Activated T-helper 1 cell treated with anti-CD3 and anti-CD28 coated beads, Interleukin-12 subunit alpha, Interleukin-12 subunit beta, Interleukin-2, Interleukin-4 antibody, amounts not matched to agents 30 ng/mL and 10 ng/mL and 1 ng/mL, durations not matched to agents 14 hours and 24 hours and 36 hours (primary cell): ENCODE results near the gene SDHAF2. TPM values are rescaled to one million over a fixed set of nuclear protein-coding genes. Genes with fewer than 3 reads are reported as not detected.
"Not testable (repeated sequence)": the region's sequence is repeated elsewhere in the genome, so short reads cannot be mapped to it uniquely, and the experiment has no call there.

ENCODE experiments used
- DNase-seq: peaks from one replicate; pipeline ENCODE4 v3.0.0; 2021; ENCODE audit warnings: low spot score
- H3K27ac Mint-ChIP-seq: one replicate; pipeline ENCODE4 v1.8.0; 2021; ENCODE audit warnings: mild to moderate bottlenecking, mixed read lengths
- H3K27me3 Mint-ChIP-seq: one replicate; pipeline ENCODE4 v1.8.0; 2022; ENCODE audit warnings: mild to moderate bottlenecking, moderate library complexity, mixed read lengths; ENCODE audit not compliant: insufficient read depth
- H3K36me3 Mint-ChIP-seq: one replicate; pipeline ENCODE4 v1.8.0; 2021; ENCODE audit warnings: low read depth, mixed read lengths
- H3K4me1 Mint-ChIP-seq: one replicate; pipeline ENCODE4 v1.8.0; 2021; ENCODE audit warnings: low read depth, mixed read lengths
- H3K4me3 Mint-ChIP-seq: one replicate; pipeline ENCODE4 v1.8.0; 2021; ENCODE audit warnings: mild to moderate bottlenecking, moderate library complexity, mixed read lengths
- H3K9me3 Mint-ChIP-seq: one replicate; pipeline ENCODE4 v1.8.0; 2021; ENCODE audit warnings: mixed read lengths
- intact Hi-C: fragments of 100-400 bp; cut with micrococcal nuclease; formaldehyde crosslinking; loops from one replicate; pipeline ENCODE4 v1.15.1; 2024
- total RNA-seq: library from RNA; stranded (reverse); gene quantifications from 2 replicates; pipeline ENCODE4 v1.2.3, GENCODE V29; 2022

SDHAF2 gene
- total RNA-seq, 1 donor from 2014 or later = 49.5 TPM

- Mint-ChIP-seq H3K27me3 (no peaks in the 10 kb centered on the region), H3K36me3 (peaks cover 1% of the 10 kb centered on the region), H3K4me3 (no peak overlapping the region), H3K9me3 (no peaks in the 10 kb centered on the region), H3K27ac (no peak overlapping the region), H3K4me1 (peaks cover 8% of the 10 kb centered on the region)
- no peak for DNase-seq
- intact Hi-C loops = no loop called here
Measured at GRCh38 chr11:61472282-61472681, 42.4 kb downstream of the SDHAF2 start.

- H3K36me3 Mint-ChIP-seq = peaks cover 1% of the 10 kb centered on the region
- no peak overlapping the region for H3K4me3 Mint-ChIP-seq
- no peak for DNase-seq
- H3K4me1 Mint-ChIP-seq = peaks cover 8% of the 10 kb centered on the region
- H3K27ac Mint-ChIP-seq = no peak overlapping the region
- no peaks in the 10 kb centered on the region for H3K9me3 Mint-ChIP-seq
- intact Hi-C loops = no loop called here
- no peaks in the 10 kb centered on the region for H3K27me3 Mint-ChIP-seq
Measured at GRCh38 chr11:61472868-61473267, 42.9 kb downstream of the SDHAF2 start.

GRCh38 chr11:61473370-61474012, 43.6 kb downstream of the SDHAF2 start:
- no peak overlapping the region for H3K4me3 Mint-ChIP-seq

GRCh38 chr11:61474013-61474643, 44.2 kb downstream of the SDHAF2 start:
- Mint-ChIP-seq H3K4me3 (no peak overlapping the region), H3K36me3 (no peaks in the 10 kb centered on the region), H3K9me3 (no peaks in the 10 kb centered on the region), H3K27me3 (no peaks in the 10 kb centered on the region), H3K27ac (no peak overlapping the region), H3K4me1 (peaks cover 8% of the 10 kb centered on the region)
- no peak for DNase-seq
- intact Hi-C loops = no loop called here

More at GRCh38 chr11:61473370-61474012, 43.6 kb downstream of the SDHAF2 start:
- H3K4me1 Mint-ChIP-seq = peaks cover 8% of the 10 kb centered on the region
- no peaks in the 10 kb centered on the region for H3K9me3 Mint-ChIP-seq
- H3K27me3 Mint-ChIP-seq = no peaks in the 10 kb centered on the region
- intact Hi-C loops = no loop called here
- DNase-seq = no peak
- H3K27ac Mint-ChIP-seq = no peak overlapping the region
- H3K36me3 Mint-ChIP-seq = no peaks in the 10 kb centered on the region

- Mint-ChIP-seq H3K36me3 (no peaks in the 10 kb centered on the region), H3K4me1 (peaks cover 8% of the 10 kb centered on the region), H3K27ac (no peak overlapping the region), H3K9me3 (no peaks in the 10 kb centered on the region), H3K27me3 (no peaks in the 10 kb centered on the region), H3K4me3 (no peak overlapping the region)
- intact Hi-C loops = no loop called here
- no peak for DNase-seq
Measured at GRCh38 chr11:61475433-61475832, 45.5 kb downstream of the SDHAF2 start.

- no peak for DNase-seq
- intact Hi-C loops = no loop called here
- Mint-ChIP-seq H3K27ac (no peak overlapping the region), H3K4me1 (peaks cover 8% of the 10 kb centered on the region), H3K4me3 (no peak overlapping the region), H3K9me3 (no peaks in the 10 kb centered on the region), H3K36me3 (no peaks in the 10 kb centered on the region), H3K27me3 (no peaks in the 10 kb centered on the region)
Measured at GRCh38 chr11:61476371-61476770, 46.4 kb downstream of the SDHAF2 start.

GRCh38 chr11:61477126-61477525, 47.2 kb downstream of the SDHAF2 start:
- intact Hi-C loops = loop anchor here (1.0 kb wide), 2 partner anchors 40 to 161 kb away; no protein-coding TSS in a partner anchor

GRCh38 chr11:61477727-61478148, 47.8 kb downstream of the SDHAF2 start:
- intact Hi-C loops = loop anchor here (1.0 kb wide), 2 partner anchors 40 to 161 kb away; no protein-coding TSS in a partner anchor
- peak; percentile 19 for DNase-seq
- Mint-ChIP-seq H3K9me3 (no peaks in the 10 kb centered on the region), H3K4me1 (peaks cover 8% of the 10 kb centered on the region), H3K36me3 (no peaks in the 10 kb centered on the region), H3K4me3 (no peak overlapping the region), H3K27ac (no peak overlapping the region), H3K27me3 (no peaks in the 10 kb centered on the region)

More at GRCh38 chr11:61477126-61477525, 47.2 kb downstream of the SDHAF2 start:
- Mint-ChIP-seq H3K27me3 (no peaks in the 10 kb centered on the region), H3K36me3 (no peaks in the 10 kb centered on the region), H3K9me3 (no peaks in the 10 kb centered on the region), H3K4me1 (peaks cover 8% of the 10 kb centered on the region), H3K4me3 (no peak overlapping the region), H3K27ac (no peak overlapping the region)
- DNase-seq = no peak

GRCh38 chr11:61479360-61480058, 49.6 kb downstream of the SDHAF2 start:
- H3K27ac Mint-ChIP-seq, DNase-seq, H3K4me3 Mint-ChIP-seq, H3K4me1 Mint-ChIP-seq, H3K36me3 Mint-ChIP-seq, H3K9me3 Mint-ChIP-seq, H3K27me3 Mint-ChIP-seq, intact Hi-C loops: not testable (repeated sequence)

GRCh38 chr11:61480261-61480993, 50.5 kb downstream of the SDHAF2 start:
- Mint-ChIP-seq H3K9me3 (no peaks in the 10 kb centered on the region), H3K4me3 (no peak overlapping the region), H3K27me3 (no peaks in the 10 kb centered on the region), H3K27ac (no peak overlapping the region), H3K36me3 (no peaks in the 10 kb centered on the region), H3K4me1 (no peaks in the 10 kb centered on the region)
- DNase-seq = no peak
- intact Hi-C loops = no loop called here

GRCh38 chr11:61480994-61481335, 51.0 kb downstream of the SDHAF2 start:
- intact Hi-C loops = no loop called here
- H3K4me3 Mint-ChIP-seq = no peak overlapping the region
- H3K9me3 Mint-ChIP-seq = no peaks in the 10 kb centered on the region
- no peak overlapping the region for H3K27ac Mint-ChIP-seq
- H3K27me3 Mint-ChIP-seq = no peaks in the 10 kb centered on the region
- H3K4me1 Mint-ChIP-seq = no peaks in the 10 kb centered on the region
- H3K36me3 Mint-ChIP-seq = no peaks in the 10 kb centered on the region
- no peak for DNase-seq

- Mint-ChIP-seq H3K9me3 (no peaks in the 10 kb centered on the region), H3K36me3 (no peaks in the 10 kb centered on the region), H3K27me3 (no peaks in the 10 kb centered on the region), H3K27ac (no peak overlapping the region), H3K4me3 (no peak overlapping the region), H3K4me1 (no peaks in the 10 kb centered on the region)
- intact Hi-C loops = no loop called here
- DNase-seq = no peak
Measured at GRCh38 chr11:61481806-61482205, 51.9 kb downstream of the SDHAF2 start.

GRCh38 chr11:61482513-61482912, 52.6 kb downstream of the SDHAF2 start:
- Mint-ChIP-seq H3K4me1 (no peaks in the 10 kb centered on the region), H3K4me3 (no peak overlapping the region), H3K9me3 (no peaks in the 10 kb centered on the region), H3K36me3 (no peaks in the 10 kb centered on the region), H3K27ac (no peak overlapping the region), H3K27me3 (no peaks in the 10 kb centered on the region)
- DNase-seq = no peak
- intact Hi-C loops = no loop called here
